HUES64 (cell line): Measurements from ENCODE around the gene RABIF. TPM values are rescaled to one million over a fixed set of nuclear protein-coding genes. Genes with fewer than 3 reads are reported as not detected.
"Not testable (repeated sequence)": the region's sequence is repeated elsewhere in the genome, so short reads cannot be mapped to it uniquely, and the experiment has no call there.

Experiments used
- H3K27ac ChIP-seq: 2 replicates; pipeline ENCODE4 v1.7.0; 2013; ENCODE audit warnings: low read depth, low read length, inconsistent platforms
- H3K27me3 ChIP-seq: 2 replicates; pipeline ENCODE4 v1.6.1; 2013; ENCODE audit warnings: mild to moderate bottlenecking, low read length; ENCODE audit not compliant: insufficient read depth
- H3K36me3 ChIP-seq: 2 replicates; pipeline ENCODE4 v1.6.1; 2013; ENCODE audit warnings: mild to moderate bottlenecking, low read length; ENCODE audit not compliant: insufficient read depth
- H3K4me1 ChIP-seq: 2 replicates; pipeline ENCODE4 v1.6.1; 2013; ENCODE audit warnings: mild to moderate bottlenecking, low read length, moderate library complexity; ENCODE audit not compliant: insufficient read depth
- H3K4me3 ChIP-seq: 2 replicates; pipeline ENCODE4 v1.5.1; 2013; ENCODE audit warnings: mild to moderate bottlenecking, low read length, moderate library complexity
- H3K9ac ChIP-seq: 2 replicates; pipeline ENCODE4 v1.6.1; 2013; ENCODE audit warnings: mild to moderate bottlenecking, low read depth, low read length
- H3K9me3 ChIP-seq: 2 replicates; pipeline ENCODE4 v1.6.1; 2013; ENCODE audit warnings: low read depth, low read length; ENCODE audit not compliant: insufficient read depth
- WGBS: fragments of 150-250, 120-280 bp; methylation state at CpG from one replicate; pipeline ENCODE4 v1.1.7; 2013; ENCODE audit warnings: missing lambda C conversion rate; 5-methylcytosine and 5-hydroxymethylcytosine counted together
- polyA plus RNA-seq, 2 experiments: library from polyadenylated mRNA; stranded (reverse); fragments of 50-300 nt; gene quantifications; one replicate each; pipeline ENCODE4 v1.2.3, GENCODE V29; 2013

Gene RABIF
- 8.7 TPM for polyA plus RNA-seq (2013, experiment 1 of 2)
- 7.4 TPM for polyA plus RNA-seq (2013, experiment 2 of 2)

- Histone ChIP-seq H3K4me1 (peaks cover 19% of the 10 kb centered on the region), H3K36me3 (peaks cover 31% of the 10 kb centered on the region), H3K9me3 (no peaks in the 10 kb centered on the region), H3K9ac (peak within 1 kb of the TSS; percentile 73), H3K4me3 (peak within 1 kb of the TSS; percentile 92), H3K27ac (peak within 1 kb of the TSS; percentile 89), H3K27me3 (no peaks in the 10 kb centered on the region)
- WGBS: under 1% methylated on average over 84 of the region's 84 CpGs
Measured at GRCh38 chr1:202888531-202889360, at the start of gene RABIF. RABIF (minus strand) TSS chr1:202889149; CDS start chr1:202889098, 51 bp downstream.

DNA sequence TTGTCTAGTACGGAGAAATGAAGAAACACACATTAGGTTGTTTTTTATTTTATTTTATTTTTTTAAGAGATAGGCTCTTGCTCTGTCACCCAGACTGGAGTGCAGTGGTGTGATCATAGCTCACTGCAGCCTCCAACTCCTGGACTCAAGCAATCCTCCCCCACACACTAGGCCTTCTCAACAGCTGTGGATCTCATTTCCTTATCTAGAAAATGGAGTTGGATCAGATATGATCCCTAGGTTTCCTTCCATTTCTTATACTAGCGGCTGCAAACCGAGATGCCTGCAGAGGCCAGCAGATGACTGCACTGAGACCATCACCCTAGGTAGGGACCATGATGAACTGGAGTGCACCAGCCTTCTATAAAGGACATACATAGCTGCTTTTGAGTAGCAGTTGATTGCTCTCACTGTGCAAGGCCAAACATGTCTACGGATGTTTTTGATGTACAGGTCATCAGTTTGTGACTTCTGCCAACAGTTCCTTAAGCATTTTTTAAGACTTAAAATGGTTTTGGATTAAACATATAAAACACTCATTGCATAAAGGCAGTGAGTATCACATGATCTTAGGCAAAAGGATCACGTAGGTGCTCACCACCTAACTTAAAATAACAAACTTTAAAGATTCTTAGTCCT is 49.5 kb upstream of the RABIF start:
- Histone ChIP-seq H3K36me3 (peaks cover 30% of the 10 kb centered on the region), H3K27ac (no peak overlapping the region), H3K4me1 (no peaks in the 10 kb centered on the region), H3K9me3 (no peaks in the 10 kb centered on the region), H3K4me3 (no peak overlapping the region), H3K27me3 (no peaks in the 10 kb centered on the region), H3K9ac (no peak overlapping the region)
- 90% methylated on average over 5 of the region's 5 CpGs for WGBS

- WGBS: no CpG with 5 or more reads among the region's 6 CpGs
- H3K27ac ChIP-seq, H3K9ac ChIP-seq, H3K27me3 ChIP-seq, H3K9me3 ChIP-seq, H3K4me3 ChIP-seq, H3K4me1 ChIP-seq: not testable (repeated sequence)
- peaks cover 12% of the 10 kb centered on the region for H3K36me3 ChIP-seq
Measured at GRCh38 chr1:202936409-202936808, 47.5 kb upstream of the RABIF start.

GRCh38 chr1:202935844-202936243 is 46.9 kb upstream of the RABIF start:
- H3K27ac ChIP-seq: no peak overlapping the region
- 80% methylated on average over 3 of the region's 3 CpGs for WGBS
- H3K4me3 ChIP-seq: no peak overlapping the region

DNA sequence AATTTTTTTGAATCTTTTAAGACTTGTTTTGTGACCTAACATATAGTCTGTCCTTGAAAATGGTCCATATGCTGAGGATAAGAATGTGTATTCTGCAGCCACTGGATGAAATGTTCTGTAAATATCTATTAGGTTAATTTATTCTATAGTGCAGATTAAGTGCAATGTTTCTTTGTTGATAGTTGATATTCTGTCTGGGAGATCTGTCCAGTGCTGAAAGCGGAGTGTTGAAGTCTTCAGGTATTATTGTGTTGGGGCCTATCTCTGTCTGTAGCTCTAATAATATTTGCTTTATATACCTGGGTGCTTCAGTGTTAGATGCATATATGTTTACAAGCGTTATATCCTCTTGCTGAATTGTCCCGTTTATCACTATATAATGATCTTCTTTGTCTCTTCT is 45.8 kb upstream of the RABIF start:
- Histone ChIP-seq H3K4me3 (no peak overlapping the region), H3K27ac (no peak overlapping the region), H3K9ac (no peak overlapping the region), H3K27me3 (no peaks in the 10 kb centered on the region), H3K36me3 (no peaks in the 10 kb centered on the region), H3K4me1 (no peaks in the 10 kb centered on the region), H3K9me3 (0 out of 2 replicates have a peak, but pooled peaks cover 2% of the 10 kb centered on the region)
- 86% methylated on average over 3 of the region's 3 CpGs for WGBS

More at GRCh38 chr1:202935844-202936243, 46.9 kb upstream of the RABIF start:
- peaks cover 6% of the 10 kb centered on the region for H3K36me3 ChIP-seq
- no peaks in the 10 kb centered on the region for H3K4me1 ChIP-seq
- no peaks in the 10 kb centered on the region for H3K27me3 ChIP-seq
- H3K9ac ChIP-seq: no peak overlapping the region
- 0 out of 2 replicates have a peak, but pooled peaks cover 2% of the 10 kb centered on the region for H3K9me3 ChIP-seq

- WGBS: 89% methylated on average over 2 of the region's 2 CpGs
- no peak overlapping the region for H3K4me3 ChIP-seq
- H3K27me3 ChIP-seq: no peaks in the 10 kb centered on the region
- no peak overlapping the region for H3K27ac ChIP-seq
- H3K9ac ChIP-seq: no peak overlapping the region
- H3K9me3 ChIP-seq: 0 out of 2 replicates have a peak, but pooled peaks cover 2% of the 10 kb centered on the region
- no peaks in the 10 kb centered on the region for H3K36me3 ChIP-seq
- H3K4me1 ChIP-seq: no peaks in the 10 kb centered on the region
Measured at GRCh38 chr1:202932476-202932875, 43.5 kb upstream of the RABIF start.

DNA sequence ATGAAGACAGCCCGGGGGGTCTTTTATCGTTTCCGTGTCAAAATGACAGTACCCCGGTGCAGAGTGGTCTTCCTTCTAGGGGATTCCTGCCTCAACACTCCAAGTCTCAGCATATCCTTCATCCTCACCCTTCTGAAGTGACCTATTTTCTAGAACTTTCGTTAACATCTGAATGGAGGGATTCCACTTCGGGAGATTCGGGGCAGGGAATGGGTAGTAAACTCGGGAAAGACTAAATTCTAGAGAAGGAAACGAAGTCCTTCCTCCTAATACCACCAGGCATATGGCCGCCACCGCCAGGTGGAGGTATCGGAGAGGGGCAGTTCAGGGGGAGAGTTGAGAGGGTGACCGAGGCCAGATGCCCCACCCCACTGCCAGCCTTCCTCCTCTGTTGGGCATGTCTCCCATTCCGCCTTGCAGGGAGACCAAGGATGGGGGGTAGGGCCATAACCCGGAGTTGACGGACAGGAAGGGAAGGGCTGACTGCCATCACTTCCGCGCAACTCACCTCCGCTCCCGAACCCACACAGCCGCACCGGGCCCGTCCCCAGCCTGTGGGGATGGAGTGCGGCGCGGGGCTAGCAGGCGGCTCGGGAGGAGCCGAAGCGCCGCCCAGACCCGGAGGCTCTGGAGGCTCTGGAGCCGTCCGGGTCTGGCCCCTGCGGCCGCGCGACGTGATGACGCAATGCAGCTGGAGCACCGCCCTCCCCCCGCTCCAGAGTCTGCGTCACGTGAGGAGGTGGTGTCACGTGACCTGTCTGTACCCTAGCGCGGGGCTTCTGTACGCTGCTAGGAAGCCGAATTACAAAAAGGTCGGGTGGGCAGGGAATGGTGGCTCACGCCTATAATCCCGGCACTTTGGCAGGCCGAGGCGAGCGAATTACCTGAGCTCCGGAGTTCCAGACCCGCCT is 37.9 kb upstream of the RABIF start, which contains the start of gene KLHL12:
Gene KLHL12, minus strand, starts transcription at position 654 of the 911 bp plus-strand sequence. CDS start 2,072 bp downstream, outside the sequence.
- 1% methylated on average over 53 of the region's 57 CpGs for WGBS
- Histone ChIP-seq H3K36me3 (peaks cover 24% of the 10 kb centered on the region), H3K27ac (peak within 1 kb of the TSS; percentile 96), H3K9me3 (no peaks in the 10 kb centered on the region), H3K9ac (peak within 1 kb of the TSS; percentile 72), H3K4me3 (peak within 1 kb of the TSS; percentile 76), H3K27me3 (no peaks in the 10 kb centered on the region), H3K4me1 (no peaks in the 10 kb centered on the region)

- H3K36me3 ChIP-seq: peaks cover 36% of the 10 kb centered on the region
- 96% methylated on average over 1 of the region's 3 CpGs for WGBS
Measured at GRCh38 chr1:202923533-202923932, 34.6 kb upstream of the RABIF start.

GRCh38 chr1:202919615-202920014 is 30.7 kb upstream of the RABIF start:
- no peak overlapping the region for H3K9ac ChIP-seq
- no peaks in the 10 kb centered on the region for H3K9me3 ChIP-seq
- no peak overlapping the region for H3K27ac ChIP-seq
- H3K36me3 ChIP-seq: peaks cover 70% of the 10 kb centered on the region
- H3K4me1 ChIP-seq: no peaks in the 10 kb centered on the region
- no peak overlapping the region for H3K4me3 ChIP-seq
- no peaks in the 10 kb centered on the region for H3K27me3 ChIP-seq

More at GRCh38 chr1:202923533-202923932, 34.6 kb upstream of the RABIF start:
- Histone ChIP-seq H3K27ac (no peak overlapping the region), H3K27me3 (no peaks in the 10 kb centered on the region), H3K9me3 (no peaks in the 10 kb centered on the region), H3K4me3 (no peak overlapping the region), H3K4me1 (no peaks in the 10 kb centered on the region), H3K9ac (no peak overlapping the region)

- Histone ChIP-seq H3K36me3 (peaks cover 89% of the 10 kb centered on the region), H3K27me3 (no peaks in the 10 kb centered on the region), H3K9ac (no peak overlapping the region), H3K27ac (no peak overlapping the region), H3K4me3 (no peak overlapping the region), H3K9me3 (no peaks in the 10 kb centered on the region), H3K4me1 (no peaks in the 10 kb centered on the region)
Measured at GRCh38 chr1:202915146-202915545, 26.2 kb upstream of the RABIF start.
